Nephron (organoid): ENCODE data around the gene KERA.

Experiments used
- H3K27ac Mint-ChIP-seq, 3 experiments: 2 replicates each; pipeline ENCODE4 v1.8.0; 2020; ENCODE audit warnings: mixed read lengths in 3 of 3, mild to moderate bottlenecking in 2 of 3, moderate library complexity in 1 of 3
- H3K27me3 Mint-ChIP-seq: 2 replicates; pipeline ENCODE4 v1.8.0; 2021; ENCODE audit warnings: low read depth, mild to moderate bottlenecking, moderate library complexity, mixed read lengths
- H3K36me3 Mint-ChIP-seq: 2 replicates; pipeline ENCODE4 v1.8.0; 2020; ENCODE audit warnings: low read depth, mixed read lengths
- H3K4me1 Mint-ChIP-seq: 2 replicates; pipeline ENCODE4 v1.8.0; 2020; ENCODE audit warnings: mixed read lengths
- H3K4me3 Mint-ChIP-seq, 3 experiments: 2 replicates each; pipeline ENCODE4 v1.8.0; 2020; ENCODE audit warnings: mild to moderate bottlenecking in 3 of 3, mixed read lengths in 3 of 3, moderate library complexity in 2 of 3
- H3K9me3 Mint-ChIP-seq: 2 replicates; pipeline ENCODE4 v1.8.0; 2020; ENCODE audit warnings: mixed read lengths
- CTCF ChIP-seq, 3 experiments: fragments of 200-600 bp; sonication (generic); IDR thresholded peaks; one replicate each; pipeline ENCODE4 v1.5.0; 2021; ENCODE audit warnings: antibody characterized with exemption in 3 of 3; ENCODE audit not compliant: unreplicated experiment in 3 of 3

KERA gene

GRCh38 chr12:91078501-91078900, 20.7 kb upstream of the KERA start:
- Mint-ChIP-seq H3K36me3 (no peaks in the 10 kb centered on the region), H3K27ac (peak overlapping the region in 1 of 3 experiments; percentile 19), H3K4me1 (peaks cover 33% of the 10 kb centered on the region), H3K4me3 (no peak overlapping the region), H3K27me3 (peaks cover 7% of the 10 kb centered on the region), H3K9me3 (no peaks in the 10 kb centered on the region)
- no peak for TF ChIP-seq CTCF (IDR thresholded peaks at IDR 0.05; ENCODE audit: unreplicated experiment in 3 of 3)

GRCh38 chr12:91077228-91077954, 19.6 kb upstream of the KERA start:
- Mint-ChIP-seq H3K4me3 (no peak overlapping the region), H3K9me3 (no peaks in the 10 kb centered on the region), H3K36me3 (no peaks in the 10 kb centered on the region), H3K27me3 (peaks cover 7% of the 10 kb centered on the region), H3K4me1 (peaks cover 39% of the 10 kb centered on the region), H3K27ac (no peak overlapping the region)
- no peak for TF ChIP-seq CTCF (IDR thresholded peaks at IDR 0.05; ENCODE audit: unreplicated experiment in 3 of 3)

GRCh38 chr12:91074851-91075250, 17.0 kb upstream of the KERA start:
- Mint-ChIP-seq H3K9me3 (no peaks in the 10 kb centered on the region), H3K27ac (peak overlapping the region in 2 of 3 experiments; percentile 7 to 84), H3K4me1 (peaks cover 39% of the 10 kb centered on the region), H3K27me3 (peaks cover 7% of the 10 kb centered on the region), H3K36me3 (no peaks in the 10 kb centered on the region), H3K4me3 (no peak overlapping the region)
- TF ChIP-seq CTCF (IDR thresholded peaks at IDR 0.05; ENCODE audit: unreplicated experiment in 3 of 3): no peak

GRCh38 chr12:91074154-91074709, 16.4 kb upstream of the KERA start:
- peak overlapping the region; percentile 35 to 95 (median 84) for H3K27ac Mint-ChIP-seq
- peaks cover 39% of the 10 kb centered on the region for H3K4me1 Mint-ChIP-seq
- H3K9me3 Mint-ChIP-seq: no peaks in the 10 kb centered on the region
- H3K4me3 Mint-ChIP-seq: peak overlapping the region in 2 of 3 experiments; percentile 12 to 14
- H3K36me3 Mint-ChIP-seq: no peaks in the 10 kb centered on the region
- TF ChIP-seq CTCF (IDR thresholded peaks at IDR 0.05; ENCODE audit: unreplicated experiment in 3 of 3): no peak
- peaks cover 7% of the 10 kb centered on the region for H3K27me3 Mint-ChIP-seq

GRCh38 chr12:91073426-91073825, 15.6 kb upstream of the KERA start:
- peaks cover 32% of the 10 kb centered on the region for H3K4me1 Mint-ChIP-seq
- TF ChIP-seq CTCF (IDR thresholded peaks at IDR 0.05; ENCODE audit: unreplicated experiment in 3 of 3): no peak
- peaks cover 7% of the 10 kb centered on the region for H3K27me3 Mint-ChIP-seq
- no peaks in the 10 kb centered on the region for H3K36me3 Mint-ChIP-seq
- no peaks in the 10 kb centered on the region for H3K9me3 Mint-ChIP-seq
- H3K4me3 Mint-ChIP-seq: peak overlapping the region in 1 of 3 experiments; percentile 8
- H3K27ac Mint-ChIP-seq: peak overlapping the region; percentile 35 to 95 (median 84)

- no peak for TF ChIP-seq CTCF (IDR thresholded peaks at IDR 0.05; ENCODE audit: unreplicated experiment in 3 of 3)
- Mint-ChIP-seq H3K27ac (peak overlapping the region in 2 of 3 experiments; percentile 84 to 95), H3K9me3 (no peaks in the 10 kb centered on the region), H3K36me3 (no peaks in the 10 kb centered on the region), H3K4me3 (no peak overlapping the region), H3K27me3 (peaks cover 7% of the 10 kb centered on the region), H3K4me1 (peaks cover 27% of the 10 kb centered on the region)
Observed at GRCh38 chr12:91072931-91073330, 15.1 kb upstream of the KERA start.
